Endothelial cell of umbilical vein (primary cell): Measurements from ENCODE around the gene PNPLA6. TPM values are rescaled to one million over a fixed set of nuclear protein-coding genes. Genes with fewer than 3 reads are reported as not detected.

ENCODE experiments used
- BruUV-seq: library from RNA; stranded (reverse); fragments of 400-500 nt; replicated peaks from 2 replicates; lab custom pipeline; 2021; lab: Mats Ljungman, UMichigan
- CTCF ChIA-PET: fragments of 300-600, 350-600 bp; sonication (Branson Sonifier 250); formaldehyde crosslinking; loops from one replicate; lab custom pipeline; 2021; ENCODE audit warnings: antibody characterized with exemption, inconsistent platforms; lab: Charles Lee
- POLR2A ChIA-PET: fragments of 300-600, 350-600 bp; sonication (Branson Sonifier 250); formaldehyde crosslinking; loops from one replicate; lab custom pipeline; 2021; ENCODE audit warnings: antibody characterized with exemption, inconsistent platforms; lab: Charles Lee
- DNase-seq: peaks from one replicate; pipeline ENCODE4 v3.0.0-alpha.2; 2011; ENCODE audit warnings: low read depth, low spot score
- FAIRE-seq: peaks from 2 replicates; lab custom pipeline; 2011; peaks lifted over from hg19 to GRCh38; lab: Jason Lieb, UNC
- H2AFZ ChIP-seq: 2 replicates; pipeline ENCODE4 v1.6.0; 2012; ENCODE audit warnings: low read depth, low read length, control low read depth, inconsistent platforms
- H3K27ac ChIP-seq: 2 replicates; pipeline ENCODE4 v1.5.1; 2011; ENCODE audit warnings: low read depth, mild to moderate bottlenecking, control low read depth, low read length, moderate library complexity; ENCODE audit not compliant: insufficient read depth
- H3K27me3 ChIP-seq, 2 experiments: 2 replicates each; pipeline versions ENCODE4 v1.6.0 to v1.6.1; 2011; ENCODE audit warnings: low read length in 2 of 2, mixed read lengths in 1 of 2; ENCODE audit not compliant: control insufficient read depth in 2 of 2, insufficient read depth in 2 of 2
- H3K36me3 ChIP-seq, 2 experiments: 2 replicates in 1 of 2; 3 replicates in 1 of 2; pipeline ENCODE4 v1.5.1; 2011; ENCODE audit warnings: low read length in 2 of 2, mild to moderate bottlenecking in 1 of 2, moderate library complexity in 1 of 2; ENCODE audit not compliant: control insufficient read depth in 2 of 2, insufficient read depth in 2 of 2; ENCODE audit errors: extremely low read depth in 1 of 2
- H3K4me1 ChIP-seq: 3 replicates; pipeline ENCODE4 v1.5.1; 2011; ENCODE audit warnings: mild to moderate bottlenecking, low read length; ENCODE audit not compliant: control insufficient read depth, insufficient read depth; ENCODE audit errors: extremely low read depth
- H3K4me2 ChIP-seq: 2 replicates; pipeline ENCODE4 v1.6.1; 2011; ENCODE audit warnings: low read length, control low read depth, mixed read lengths; ENCODE audit not compliant: insufficient read depth
- H3K4me3 ChIP-seq, 3 experiments: fragments of 200-600 bp in 1 of 3; sonication (generic), shearing (Covaris generic) in 1 of 3; replicated peaks in 1 of 3; 2 replicates each; pipeline ENCODE4 v1.5.1; 2011 to 2016; ENCODE audit warnings: control low read depth in 3 of 3, low read length in 3 of 3, mild to moderate bottlenecking in 2 of 3, inconsistent platforms in 1 of 3, low read depth in 1 of 3, moderate library complexity in 1 of 3; ENCODE audit not compliant: insufficient read depth in 1 of 3
- H3K79me2 ChIP-seq: 2 replicates; pipeline ENCODE4 v1.6.0; 2012; ENCODE audit warnings: low read length, inconsistent platforms; ENCODE audit not compliant: control insufficient read depth, insufficient read depth
- H3K9ac ChIP-seq: replicated peaks from 2 replicates; pipeline ENCODE3; 2011; ENCODE audit warnings: low read length, control low read depth; ENCODE audit not compliant: insufficient read depth; ENCODE audit errors: extremely low read depth
- H3K9me1 ChIP-seq: replicated peaks from 3 replicates; pipeline ENCODE4 v1.6.0; 2011; ENCODE audit warnings: mild to moderate bottlenecking, low read length; ENCODE audit not compliant: control insufficient read depth, insufficient read depth; ENCODE audit errors: extremely low read depth
- H3K9me3 ChIP-seq: replicated peaks from 2 replicates; pipeline ENCODE4 v1.5.1; 2012; ENCODE audit warnings: low read length, inconsistent platforms; ENCODE audit not compliant: control insufficient read depth, insufficient read depth
- H4K20me1 ChIP-seq: replicated peaks from 2 replicates; pipeline ENCODE3; 2011; ENCODE audit warnings: mild to moderate bottlenecking, low read length; ENCODE audit not compliant: control insufficient read depth, insufficient read depth; ENCODE audit errors: extremely low read depth
- EZH2 ChIP-seq: IDR thresholded peaks from 2 replicates; pipeline ENCODE4 v1.6.1; 2012; ENCODE audit warnings: borderline replicate concordance, low read depth, mild to moderate bottlenecking, moderate library complexity, low read length, inconsistent platforms; ENCODE audit not compliant: severe bottlenecking
- FOS ChIP-seq: IDR thresholded peaks from 2 replicates; pipeline ENCODE4 v1.6.1; 2011; ENCODE audit warnings: mild to moderate bottlenecking, low read length, moderate library complexity, borderline replicate concordance; ENCODE audit not compliant: insufficient read depth
- GATA2 ChIP-seq: IDR thresholded peaks from 2 replicates; pipeline ENCODE4 v1.7.0; 2011; ENCODE audit warnings: low read depth, mild to moderate bottlenecking, moderate library complexity, mixed read lengths, low read length; ENCODE audit not compliant: insufficient read length, insufficient read depth
- MYC ChIP-seq: IDR thresholded peaks from one replicate; pipeline ENCODE4 v1.6.1; 2011; ENCODE audit warnings: mild to moderate bottlenecking, low read depth, low read length
- POLR2A ChIP-seq: IDR thresholded peaks from 2 replicates; pipeline ENCODE4 v1.6.1; 2012; ENCODE audit warnings: low read depth, mild to moderate bottlenecking, control low read depth, low read length
- POLR2AphosphoS5 ChIP-seq: IDR thresholded peaks from 2 replicates; pipeline ENCODE4 v1.6.1; 2012; ENCODE audit warnings: low read depth, mild to moderate bottlenecking, control low read depth, low read length, moderate library complexity; ENCODE audit not compliant: insufficient read depth
- dilution Hi-C: fragments of 300-500 bp; cut with MboI; formaldehyde crosslinking; loops from one replicate; pipeline ENCODE4 v1.15.0; 2019; ENCODE audit warnings: low sequenced_read_pairs; ENCODE audit not compliant: extremely low pct_ligation_motif_present
- intact Hi-C: fragments of 100-400 bp; cut with micrococcal nuclease; formaldehyde crosslinking; loops from one replicate; pipeline ENCODE4 v1.10.0; 2022
- polyA plus RNA-seq, 4 experiments: library from polyadenylated mRNA; depleted of rRNA in 3 of 4; stranded (reverse) in 3 of 4; unstranded in 1 of 4; fragments of >200 nt; gene quantifications; 2 replicates each; pipeline versions ENCODE4 v1.2.1 to v1.2.3, GENCODE V29; 2011 to 2012; ENCODE audit warnings: missing spikeins in 1 of 4
- total RNA-seq: library from RNA; stranded (reverse); gene quantifications from 2 replicates; pipeline ENCODE4 v1.2.3, GENCODE V29; 2021
- TF ChIP-seq, protein P1 (sequence below): IDR thresholded peaks from 2 replicates; pipeline ENCODE4 v1.6.1; 2011; ENCODE audit not compliant: insufficient read depth, insufficient read length
- TF ChIP-seq, protein P2 (sequence below), 2 donors: IDR thresholded peaks; 1 replicate in 1 of 2; 2 replicates in 1 of 2; pipeline ENCODE4 v1.5.1; 2011; ENCODE audit warnings: low read length in 2 of 2, mild to moderate bottlenecking in 2 of 2, moderate library complexity in 2 of 2, control low read depth in 1 of 2, inconsistent platforms in 1 of 2, low read depth in 1 of 2; ENCODE audit not compliant: insufficient read depth in 1 of 2; ENCODE audit errors: extremely low read depth in 1 of 2

Gene PNPLA6
- total and polyA plus RNA-seq, 2 donors (not counting 3 experiments of a cell fraction or from before 2014, with no cell fraction given) = 106 to 164 TPM

DNA sequence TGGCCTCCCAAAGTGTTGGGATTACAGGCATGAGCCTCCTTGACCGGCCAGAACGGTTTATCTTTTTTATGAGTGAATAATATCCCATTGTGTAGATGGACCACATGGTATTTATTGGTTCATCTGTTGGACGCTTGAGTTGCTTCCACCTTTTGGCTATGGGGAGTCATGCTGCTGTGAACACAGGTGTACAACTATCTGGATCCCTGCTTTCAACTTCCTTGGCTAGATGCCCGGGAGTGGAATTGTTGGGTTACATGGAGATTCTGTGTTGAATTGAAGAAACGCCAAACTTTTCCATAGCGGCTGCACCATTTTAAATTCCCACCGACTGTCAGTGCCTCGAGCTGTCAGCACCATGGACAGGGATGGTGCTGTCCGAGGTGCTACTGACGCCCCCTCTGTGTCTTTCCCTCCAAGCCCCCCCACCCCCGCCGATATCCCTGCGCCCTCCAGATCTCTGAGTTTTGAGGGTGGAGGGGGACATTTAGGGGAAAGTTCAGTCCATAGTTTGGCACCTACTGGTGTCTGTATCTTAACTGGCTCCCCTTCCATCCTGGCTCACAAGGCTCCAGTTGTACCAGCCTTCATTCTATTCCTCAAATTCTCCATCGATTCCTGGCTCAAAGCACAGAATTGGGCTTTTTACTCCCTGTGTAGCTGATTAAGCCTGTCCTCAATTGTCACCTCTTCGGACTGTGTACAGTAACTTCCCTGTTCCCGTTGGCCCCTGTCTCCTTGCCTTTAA lies 27.3 kb downstream of the PNPLA6 start:
- intact Hi-C loops = loop anchor here (10.0 kb wide), 1 partner anchor 458 kb away; no protein-coding TSS in a partner anchor
- Histone ChIP-seq H3K79me2 (no peaks in the 10 kb centered on the region), H4K20me1 (no peaks in the 10 kb centered on the region), H2AFZ (no peak overlapping the region), H3K9me3 (no peaks in the 10 kb centered on the region), H3K36me3 (peaks cover 0 to 21% of the 10 kb centered on the region in 2 experiments), H3K27ac (no peak overlapping the region), H3K4me2 (no peak overlapping the region), H3K4me1 (no peaks in the 10 kb centered on the region), H3K9ac (no peak overlapping the region), H3K9me1 (no peaks in the 10 kb centered on the region), H3K4me3 (no peak overlapping the region), H3K27me3 (no peaks in the 10 kb centered on the region)
- ChIA-PET CTCF (interaction anchor here (6.9 kb wide), 1 partner anchor 118 kb away, joined by 137 read pairs; the partner anchor contains the start of gene TRAPPC5), POLR2A (no interaction called here)
- DNase-seq (no peak), FAIRE-seq (no peak)
- TF ChIP-seq, protein P1, sequence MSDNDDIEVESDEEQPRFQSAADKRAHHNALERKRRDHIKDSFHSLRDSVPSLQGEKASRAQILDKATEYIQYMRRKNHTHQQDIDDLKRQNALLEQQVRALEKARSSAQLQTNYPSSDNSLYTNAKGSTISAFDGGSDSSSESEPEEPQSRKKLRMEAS = no peak
- TF ChIP-seq FOS (no peak), MYC (no peak), POLR2AphosphoS5 (no peak), POLR2A (no peak), EZH2 (no peak), GATA2 (no peak)
- TF ChIP-seq, protein P2, sequence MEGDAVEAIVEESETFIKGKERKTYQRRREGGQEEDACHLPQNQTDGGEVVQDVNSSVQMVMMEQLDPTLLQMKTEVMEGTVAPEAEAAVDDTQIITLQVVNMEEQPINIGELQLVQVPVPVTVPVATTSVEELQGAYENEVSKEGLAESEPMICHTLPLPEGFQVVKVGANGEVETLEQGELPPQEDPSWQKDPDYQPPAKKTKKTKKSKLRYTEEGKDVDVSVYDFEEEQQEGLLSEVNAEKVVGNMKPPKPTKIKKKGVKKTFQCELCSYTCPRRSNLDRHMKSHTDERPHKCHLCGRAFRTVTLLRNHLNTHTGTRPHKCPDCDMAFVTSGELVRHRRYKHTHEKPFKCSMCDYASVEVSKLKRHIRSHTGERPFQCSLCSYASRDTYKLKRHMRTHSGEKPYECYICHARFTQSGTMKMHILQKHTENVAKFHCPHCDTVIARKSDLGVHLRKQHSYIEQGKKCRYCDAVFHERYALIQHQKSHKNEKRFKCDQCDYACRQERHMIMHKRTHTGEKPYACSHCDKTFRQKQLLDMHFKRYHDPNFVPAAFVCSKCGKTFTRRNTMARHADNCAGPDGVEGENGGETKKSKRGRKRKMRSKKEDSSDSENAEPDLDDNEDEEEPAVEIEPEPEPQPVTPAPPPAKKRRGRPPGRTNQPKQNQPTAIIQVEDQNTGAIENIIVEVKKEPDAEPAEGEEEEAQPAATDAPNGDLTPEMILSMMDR (IDR thresholded peaks at IDR 0.05; ENCODE audit: extremely low read depth in 1 of 2, insufficient read depth in 1 of 2, low read depth in 1 of 2, low read length in 2 of 2) = no peak
- BruUV-seq = no TSS peak
- dilution Hi-C loops = no loop called here
